Measurements from ENCODE around the gene SMYD3.

GRCh38 chr1:246039584-246039983 lies 467.5 kb downstream of the SMYD3 start:
- TF ChIP-seq CTCF (conservative IDR thresholded peaks at IDR 0.05) (no peak), ZFX (IDR thresholded peaks at IDR 0.05) (no peak)

All from C4-2B (cell line).